Measurements from ENCODE around the gene CCDC73. TPM values are rescaled to one million over a fixed set of nuclear protein-coding genes. Genes with fewer than 3 reads are reported as not detected.
"Not testable (repeated sequence)": the region's sequence is repeated elsewhere in the genome, so short reads cannot be mapped to it uniquely, and the experiment has no call there.

CCDC73 gene
- total RNA-seq, 1 donor from 2014 or later, result not detected

GRCh38 chr11:32785262-32785661 lies 9.2 kb downstream of the CCDC73 start:
- no peaks in the 10 kb centered on the region for H3K27me3 ChIP-seq
- H3K27ac ChIP-seq, result no peak overlapping the region
- no peaks in the 10 kb centered on the region for H3K36me3 ChIP-seq
- intact Hi-C loops (cut with DNase I), result no loop called here
- no peaks in the 10 kb centered on the region for H3K9me3 ChIP-seq
- H3K4me1 ChIP-seq, result no peaks in the 10 kb centered on the region
- TF ChIP-seq CTCF (IDR thresholded peaks at IDR 0.05), result no peak
- no peak for DNase-seq (ENCODE audit: low spot score in 2 of 2)
- no peak overlapping the region for H3K4me3 ChIP-seq

DNA sequence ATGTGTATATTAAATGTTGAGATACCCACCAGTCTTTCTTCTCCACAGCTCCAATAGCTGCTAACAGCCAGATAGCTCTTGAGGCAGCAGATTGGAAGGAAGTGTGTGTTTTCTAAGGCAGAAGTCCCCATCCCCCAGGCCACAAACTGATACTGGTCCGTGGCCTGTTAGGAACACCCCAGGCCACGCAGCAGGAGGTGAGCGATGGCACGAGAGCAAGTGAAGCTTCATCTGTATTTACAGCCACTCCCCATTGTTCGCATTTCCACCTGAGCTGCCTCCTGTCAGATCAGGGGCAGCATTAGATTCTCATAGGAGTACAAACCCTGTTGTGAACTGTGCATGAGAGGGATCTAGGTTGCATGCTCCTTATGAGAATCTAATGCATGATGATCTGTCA lies 12.7 kb downstream of the CCDC73 start:
- no peak for TF ChIP-seq CTCF (IDR thresholded peaks at IDR 0.05)
- no peak overlapping the region for H3K4me3 ChIP-seq
- H3K4me1 ChIP-seq, result no peaks in the 10 kb centered on the region
- H3K27me3 ChIP-seq, result no peaks in the 10 kb centered on the region
- no peak for DNase-seq (ENCODE audit: low spot score in 2 of 2)
- no peaks in the 10 kb centered on the region for H3K9me3 ChIP-seq
- H3K36me3 ChIP-seq, result no peaks in the 10 kb centered on the region
- intact Hi-C loops (cut with DNase I), result no loop called here
- no peak overlapping the region for H3K27ac ChIP-seq

GRCh38 chr11:32780839-32781238 lies 13.6 kb downstream of the CCDC73 start:
- intact Hi-C loops (cut with DNase I); H3K27me3 ChIP-seq; H3K4me1 ChIP-seq; H3K9me3 ChIP-seq; H3K27ac ChIP-seq; DNase-seq (ENCODE audit: low spot score in 2 of 2); H3K4me3 ChIP-seq; H3K36me3 ChIP-seq: not testable (repeated sequence)

- H3K4me1 ChIP-seq, result no peaks in the 10 kb centered on the region
- no peak for TF ChIP-seq CTCF (IDR thresholded peaks at IDR 0.05)
- H3K27ac ChIP-seq, result no peak overlapping the region
- H3K9me3 ChIP-seq, result no peaks in the 10 kb centered on the region
- intact Hi-C loops (cut with DNase I), result no loop called here
- no peaks in the 10 kb centered on the region for H3K36me3 ChIP-seq
- H3K27me3 ChIP-seq, result no peaks in the 10 kb centered on the region
- no peak overlapping the region for H3K4me3 ChIP-seq
- no peak for DNase-seq (ENCODE audit: low spot score in 2 of 2)
Observed at GRCh38 chr11:32779136-32779535, 15.3 kb downstream of the CCDC73 start.

DNA sequence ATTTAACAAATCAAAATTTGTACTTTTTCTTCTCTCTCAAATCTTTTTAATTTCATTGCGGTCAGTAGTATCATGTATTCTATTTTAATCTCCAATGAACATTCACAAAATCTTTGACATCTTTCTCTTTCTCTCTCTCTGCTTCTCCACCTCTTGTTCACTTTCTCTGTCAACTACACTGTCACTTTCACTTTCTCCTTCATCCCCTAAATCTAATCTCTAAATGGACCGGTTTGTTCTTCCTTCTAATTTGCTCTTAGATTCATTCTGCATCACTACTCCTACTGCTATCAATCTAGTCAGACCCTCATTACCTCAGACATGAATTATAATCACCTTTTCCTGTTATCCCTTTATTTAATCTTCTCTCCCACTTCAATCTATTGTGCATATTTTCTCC lies 18.6 kb downstream of the CCDC73 start:
- intact Hi-C loops (cut with DNase I), result no loop called here
- TF ChIP-seq CTCF (IDR thresholded peaks at IDR 0.05), result no peak
- no peak overlapping the region for H3K4me3 ChIP-seq
- H3K4me1 ChIP-seq, result no peaks in the 10 kb centered on the region
- no peak overlapping the region for H3K27ac ChIP-seq
- H3K27me3 ChIP-seq, result no peaks in the 10 kb centered on the region
- no peaks in the 10 kb centered on the region for H3K9me3 ChIP-seq
- H3K36me3 ChIP-seq, result no peaks in the 10 kb centered on the region
- no peak for DNase-seq (ENCODE audit: low spot score in 2 of 2)

DNA sequence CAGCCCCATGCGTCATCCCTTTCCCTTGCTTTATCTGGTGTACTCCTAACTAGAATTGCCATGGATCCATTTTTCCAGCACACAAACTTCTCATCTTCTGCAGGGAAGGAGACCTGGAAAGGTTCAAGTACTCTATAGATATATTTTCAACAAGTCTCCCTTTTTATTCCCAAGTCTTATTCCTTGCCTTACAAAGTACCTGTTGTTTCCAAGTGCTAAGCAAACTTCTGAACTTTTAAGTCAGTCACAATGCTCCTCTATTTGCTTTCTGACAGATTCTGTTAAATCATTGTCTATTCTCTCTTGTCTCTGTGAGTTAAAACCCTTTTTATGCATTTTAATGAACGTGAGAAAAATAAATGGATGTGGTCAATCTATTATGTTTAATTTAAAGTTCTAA lies 20.4 kb downstream of the CCDC73 start:
- H3K9me3 ChIP-seq, result no peaks in the 10 kb centered on the region
- H3K4me3 ChIP-seq, result no peak overlapping the region
- no peak for TF ChIP-seq CTCF (IDR thresholded peaks at IDR 0.05)
- H3K27me3 ChIP-seq, result no peaks in the 10 kb centered on the region
- H3K36me3 ChIP-seq, result no peaks in the 10 kb centered on the region
- no peak for DNase-seq (ENCODE audit: low spot score in 2 of 2)
- no peaks in the 10 kb centered on the region for H3K4me1 ChIP-seq
- intact Hi-C loops (cut with DNase I), result no loop called here
- no peak overlapping the region for H3K27ac ChIP-seq

All from ascending aorta (tissue), 2 donors.